GM18498 (cell line): ENCODE data around the gene CFAP73.
A peak's percentile ranks its signal among the peaks of the same experiment; 100 is the strongest.

ENCODE experiments used
- ATAC-seq: cut with Tn5 transposase; IDR thresholded peaks from one replicate; pipeline ENCODE4 v1.9.1; 2021; ENCODE audit warnings: mild to moderate bottlenecking, moderate library complexity; ENCODE audit not compliant: unreplicated experiment

Gene CFAP73

GRCh38 chr12:113162102-113163029 lies 12.8 kb downstream of the CFAP73 start:
- no peak for ATAC-seq

GRCh38 chr12:113163030-113163360 lies 13.5 kb downstream of the CFAP73 start:
- no peak for ATAC-seq

GRCh38 chr12:113164014-113164413 lies 14.5 kb downstream of the CFAP73 start:
- ATAC-seq: no peak

GRCh38 chr12:113165521-113166450 lies 16.3 kb downstream of the CFAP73 start:
- ATAC-seq: no peak

GRCh38 chr12:113167868-113168267 lies 18.3 kb downstream of the CFAP73 start:
- no peak for ATAC-seq

- no peak for ATAC-seq
Observed at GRCh38 chr12:113169697-113170096, 20.2 kb downstream of the CFAP73 start.

GRCh38 chr12:113170457-113170856 lies 20.9 kb downstream of the CFAP73 start:
- no peak for ATAC-seq

GRCh38 chr12:113170926-113171325 lies 21.4 kb downstream of the CFAP73 start:
- no peak for ATAC-seq

GRCh38 chr12:113171543-113171942 lies 22.0 kb downstream of the CFAP73 start:
- ATAC-seq: no peak

- ATAC-seq: no peak
Observed at GRCh38 chr12:113172185-113172584, 22.7 kb downstream of the CFAP73 start.

GRCh38 chr12:113173081-113173698 lies 23.7 kb downstream of the CFAP73 start:
- ATAC-seq: peak; percentile 66

GRCh38 chr12:113174461-113175384 lies 25.2 kb downstream of the CFAP73 start:
- peak; percentile 55 for ATAC-seq

GRCh38 chr12:113179023-113179422 lies 29.5 kb downstream of the CFAP73 start:
- no peak for ATAC-seq

GRCh38 chr12:113180333-113180732 lies 30.8 kb downstream of the CFAP73 start:
- ATAC-seq: no peak

- ATAC-seq: no peak
Observed at GRCh38 chr12:113181975-113182374, 32.5 kb downstream of the CFAP73 start.

- no peak for ATAC-seq
Observed at GRCh38 chr12:113183030-113183589, 33.6 kb downstream of the CFAP73 start.

- ATAC-seq: peak; percentile 58
Observed at GRCh38 chr12:113184098-113184899, 34.8 kb downstream of the CFAP73 start.

GRCh38 chr12:113184900-113185179 lies 35.3 kb downstream of the CFAP73 start:
- peak; percentile 80 for ATAC-seq
